SK-MEL-5 (cell line): ENCODE data around the gene SNTG2. TPM values are rescaled to one million over a fixed set of nuclear protein-coding genes. Genes with fewer than 3 reads are reported as not detected.
"Not testable (repeated sequence)": the region's sequence is repeated elsewhere in the genome, so short reads cannot be mapped to it uniquely, and the experiment has no call there.

Experiments used
- DNase-seq: peaks from one replicate; pipeline ENCODE4 v3.0.0-alpha.2; 2016; ENCODE audit warnings: low read depth, low spot score
- in situ Hi-C: cut with HindIII; loops from 2 replicates; pipeline ENCODE4 v1.10.0; 2016; ENCODE audit warnings: low sequenced_read_pairs, high pct_unique_total_duplicates, low pct_unique_long_range_greater_than_20kb
- polyA plus RNA-seq, 2 experiments: library from polyadenylated mRNA; depleted of rRNA; stranded (reverse); fragments of >200 nt; gene quantifications; 2 replicates each; pipeline ENCODE4 v1.2.3, GENCODE V29; 2015
- total RNA-seq: library from RNA; depleted of rRNA; stranded (reverse); fragments of >200 nt; shearing (Covaris generic); gene quantifications from 2 replicates; pipeline ENCODE4 v1.2.3, GENCODE V29; 2014; rRNA removed

The SNTG2 gene
- total RNA-seq = not detected in 2 replicates
- not detected in 2 replicates for polyA plus RNA-seq (2015; cell fraction: cytosol; rRNA removed)
- polyA plus RNA-seq (2015; cell fraction: nucleus; rRNA removed) = not detected in 2 replicates

DNA sequence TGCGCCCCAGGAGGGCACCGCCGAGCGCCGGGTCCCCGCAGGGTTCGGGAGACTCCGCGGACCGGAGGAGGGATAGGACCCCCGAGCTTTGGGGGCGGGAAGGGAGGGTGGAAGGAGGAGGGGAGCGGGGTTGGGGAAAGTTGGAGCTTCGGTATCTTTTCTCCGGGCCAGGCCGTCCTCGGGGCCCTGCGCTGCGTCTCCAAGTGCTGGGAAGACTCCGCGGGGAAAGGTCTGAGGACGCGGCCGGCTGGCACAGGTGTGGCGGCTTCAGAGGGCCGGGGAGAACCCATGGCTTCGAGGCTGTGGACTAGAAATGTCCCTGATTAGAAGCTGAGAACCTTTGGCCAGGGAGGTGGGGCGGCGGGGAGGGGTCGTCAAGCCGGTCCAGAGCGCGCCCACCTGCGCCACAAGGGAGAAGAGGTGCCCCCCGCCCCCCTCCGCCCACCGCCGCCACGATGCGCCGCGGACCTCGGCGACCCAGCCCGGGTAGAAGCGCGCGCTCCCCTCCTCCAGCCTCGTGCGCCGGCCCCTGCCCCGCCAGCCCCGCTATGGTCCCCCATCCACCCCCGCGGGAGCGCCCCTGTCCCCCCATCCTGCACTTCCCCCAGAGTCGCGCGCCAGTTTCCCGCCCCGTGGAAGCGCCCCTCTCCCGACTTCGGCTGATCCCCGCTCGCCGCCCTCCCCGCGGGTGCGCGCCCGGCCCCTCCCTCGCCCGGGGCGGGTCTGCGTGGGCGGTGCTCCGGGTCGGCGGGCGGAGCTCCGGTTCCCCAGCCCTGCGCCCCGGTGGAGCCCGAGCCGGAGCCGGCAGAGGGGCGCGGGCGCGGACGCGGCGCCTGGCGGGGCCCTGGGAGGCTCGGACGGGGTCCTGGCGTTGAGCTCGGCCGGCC is at the start of gene SNTG2:
TSS of gene SNTG2 (plus strand) at position 770 of the 887 bp plus-strand sequence. CDS start 148 bp downstream, outside the sequence.
- in situ Hi-C loops = no loop called here
- DNase-seq = no peak

DNA sequence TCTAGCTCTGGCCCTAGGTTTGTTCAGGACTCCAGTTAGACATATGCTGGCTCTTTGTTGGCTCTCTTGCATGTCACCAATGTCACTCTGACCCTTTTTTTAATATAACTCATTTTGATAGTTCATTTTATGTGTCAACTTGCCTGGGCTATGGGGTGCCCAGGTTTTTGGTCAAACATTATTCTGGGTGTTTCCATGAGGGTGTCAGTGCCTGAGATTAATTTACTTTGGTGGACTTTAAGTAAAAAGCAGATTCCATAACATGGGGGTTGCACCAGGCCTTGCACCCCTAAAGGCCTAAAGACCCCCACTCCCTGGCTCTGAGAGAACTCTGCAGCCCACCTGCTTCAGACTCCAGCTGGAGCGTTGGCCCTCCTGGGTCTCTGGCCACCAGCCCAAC is 48.1 kb upstream of the SNTG2 start:
- no peak for DNase-seq
- in situ Hi-C loops = no loop called here

DNA sequence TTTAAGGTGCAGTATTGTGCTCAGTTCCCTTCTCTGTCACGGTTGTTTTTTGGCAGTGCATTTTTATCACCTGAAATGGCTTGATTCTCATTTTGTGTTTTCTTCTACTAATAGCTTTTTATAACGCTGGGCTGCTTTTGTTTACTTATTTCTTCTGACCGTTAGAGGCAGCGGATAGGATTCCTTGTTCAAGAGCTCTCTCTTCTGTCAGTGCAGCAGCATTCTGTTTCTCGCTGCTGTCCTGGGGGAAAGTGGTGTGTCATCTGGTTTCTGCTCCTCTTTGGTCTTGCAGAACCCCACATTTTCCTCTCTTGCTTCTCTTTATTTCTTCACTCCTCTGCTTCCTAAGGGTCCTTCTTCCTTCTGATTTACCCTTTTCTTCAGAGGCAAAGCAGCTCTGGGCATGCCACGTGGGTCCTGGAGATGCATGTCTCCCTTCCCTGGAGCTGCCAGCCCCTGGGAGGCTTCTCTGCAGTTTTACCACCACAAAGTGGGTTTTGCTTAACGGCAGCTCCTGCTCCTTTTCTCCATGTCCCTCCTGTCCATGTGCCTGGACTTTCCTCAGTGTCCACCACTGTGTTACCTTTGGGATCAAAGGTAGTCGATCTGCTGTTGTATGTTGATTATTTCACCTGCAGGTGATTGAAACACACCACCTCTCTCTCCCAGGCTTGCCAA is 47.3 kb upstream of the SNTG2 start:
- in situ Hi-C loops = no loop called here
- no peak for DNase-seq

DNA sequence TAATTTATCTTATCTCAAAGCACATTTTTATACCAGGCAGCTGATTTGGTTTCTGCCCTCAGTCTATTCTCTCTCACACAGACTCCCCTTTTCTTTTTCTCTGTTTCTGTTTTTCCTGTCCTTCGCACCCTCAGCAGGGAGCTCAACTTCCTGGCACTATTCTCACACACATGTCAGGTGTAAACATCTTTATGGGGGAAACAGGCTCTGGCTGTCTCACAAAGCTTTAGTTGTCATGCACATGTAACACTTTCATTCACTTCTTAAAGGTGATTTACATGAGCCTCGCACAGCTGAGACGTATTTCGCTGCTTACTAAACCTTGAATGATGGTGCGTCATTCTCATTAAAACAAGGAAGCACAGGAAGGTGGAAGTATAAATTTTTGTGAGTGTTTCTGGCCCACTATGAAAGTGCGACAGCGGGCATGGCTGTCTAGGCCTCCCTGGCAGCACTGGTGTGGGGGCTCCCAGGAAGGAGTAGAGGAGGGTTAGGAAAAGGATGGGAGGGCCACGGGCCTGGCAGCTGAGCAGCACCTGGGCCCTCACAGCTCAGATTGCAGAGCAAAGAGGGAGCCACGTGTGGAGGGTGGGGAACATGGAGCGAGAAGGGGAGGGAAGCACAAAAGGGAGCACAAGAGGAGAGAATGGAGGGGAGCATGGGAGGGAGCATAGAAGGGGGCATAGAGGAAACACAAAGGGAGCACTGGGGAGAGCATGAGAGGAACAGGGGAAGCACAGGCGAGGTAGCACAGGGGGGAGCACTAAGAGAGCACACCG is 46.2 kb upstream of the SNTG2 start:
- DNase-seq = no peak
- in situ Hi-C loops = no loop called here

DNA sequence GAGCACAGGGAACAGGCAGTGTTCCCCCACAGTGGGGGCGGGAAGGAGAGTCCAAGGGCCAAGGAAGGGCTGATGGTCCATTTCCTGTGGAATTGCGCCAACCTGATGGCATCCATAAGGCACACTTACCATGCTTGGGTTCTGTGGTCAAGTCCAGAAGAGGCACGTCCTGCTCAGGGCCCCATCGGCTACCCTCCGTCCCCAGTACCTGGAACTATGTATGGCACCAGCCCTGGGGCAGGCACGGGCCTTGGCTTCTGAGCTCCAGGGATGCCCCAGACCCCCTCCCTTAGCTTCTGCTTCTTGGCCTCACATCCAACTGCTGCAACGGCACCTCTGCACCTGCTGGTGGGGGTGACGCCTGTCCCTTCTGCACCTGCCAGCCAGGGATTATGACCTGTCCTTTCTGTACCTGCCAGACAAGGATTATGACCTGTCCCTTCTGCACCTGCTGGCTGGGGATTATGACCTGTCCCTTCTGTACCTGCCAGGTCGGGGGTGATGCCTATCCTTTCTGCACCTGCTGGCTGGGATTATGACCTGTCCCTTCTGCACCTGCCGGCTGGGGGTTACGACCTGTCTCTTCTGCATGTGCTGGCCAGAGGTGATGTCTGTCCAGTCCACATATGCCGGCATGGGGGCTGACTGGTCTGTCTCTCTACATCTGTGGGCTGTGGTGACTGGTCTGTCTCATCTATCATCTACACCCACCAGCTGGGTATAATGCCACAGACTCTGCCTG is 45.4 kb upstream of the SNTG2 start:
- no peak for DNase-seq
- in situ Hi-C loops = no loop called here

GRCh38 chr2:905833-906140 is 44.9 kb upstream of the SNTG2 start:
- no peak for DNase-seq
- in situ Hi-C loops = no loop called here

DNA sequence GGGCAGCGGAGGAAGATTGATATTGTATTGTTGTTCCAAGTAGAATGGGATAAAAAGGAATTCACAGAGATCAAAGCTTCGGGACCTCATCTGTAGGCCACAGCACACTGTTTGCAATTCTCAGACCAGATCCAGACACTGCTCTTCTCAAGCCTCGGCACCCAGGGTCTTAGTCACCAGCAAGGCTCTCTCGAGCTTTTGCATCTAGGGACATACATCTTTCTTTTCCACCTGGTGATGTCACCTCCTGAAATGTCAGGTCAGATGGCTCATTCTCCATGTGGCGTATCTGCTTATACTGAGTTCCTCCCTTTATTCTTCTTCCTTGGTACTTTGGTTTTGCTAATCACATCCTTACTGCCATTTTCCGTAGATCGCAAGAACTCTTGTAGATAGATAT is 42.9 kb upstream of the SNTG2 start:
- DNase-seq = no peak
- in situ Hi-C loops = no loop called here

DNA sequence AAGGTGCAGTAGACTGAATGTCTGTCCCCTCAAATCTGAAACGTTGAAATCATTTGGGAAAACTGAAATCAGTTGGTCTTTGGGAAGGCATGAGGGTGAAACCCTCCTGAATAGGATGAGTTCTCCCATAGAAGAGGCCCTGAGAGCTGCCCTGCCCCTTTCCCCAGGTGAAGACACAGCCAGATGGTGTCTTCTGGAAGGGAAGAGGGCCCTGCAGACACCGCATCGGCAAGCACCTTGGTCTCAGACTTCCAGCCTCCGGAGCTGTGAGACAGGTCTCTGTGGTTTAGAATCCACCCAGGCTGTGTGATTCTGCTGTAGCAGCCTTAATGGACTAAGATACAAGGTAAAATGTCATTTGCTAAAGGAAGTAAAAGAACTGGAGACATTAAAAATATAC is 42.1 kb upstream of the SNTG2 start:
- in situ Hi-C loops = no loop called here
- no peak for DNase-seq

- in situ Hi-C loops, DNase-seq: not testable (repeated sequence)
Observed at GRCh38 chr2:909764-910379, 40.8 kb upstream of the SNTG2 start.

GRCh38 chr2:910698-911097 is 40.0 kb upstream of the SNTG2 start:
- in situ Hi-C loops = no loop called here
- no peak for DNase-seq

GRCh38 chr2:915979-916378 is 34.7 kb upstream of the SNTG2 start:
- no peak for DNase-seq
- in situ Hi-C loops = no loop called here

DNA sequence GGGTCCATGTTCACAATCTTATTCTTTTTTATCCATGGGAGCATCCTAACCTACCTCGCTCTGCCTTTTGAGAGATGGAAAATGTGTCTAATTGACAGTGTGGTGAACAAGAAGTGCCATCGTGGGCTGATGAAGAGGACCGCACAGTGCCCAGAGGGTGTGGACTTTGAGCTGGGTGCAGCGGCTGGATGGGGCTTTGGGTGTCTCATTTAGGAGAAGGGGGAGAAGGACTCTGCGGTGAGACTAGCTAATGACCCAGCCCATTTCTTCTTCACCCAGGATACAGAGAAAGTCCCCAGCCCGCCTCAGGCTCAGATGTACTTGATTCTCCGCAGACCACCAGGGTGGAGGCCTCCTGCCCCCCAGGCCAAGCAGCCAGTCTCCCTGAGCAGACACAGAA is 33.7 kb upstream of the SNTG2 start:
- DNase-seq = no peak
- in situ Hi-C loops = no loop called here

GRCh38 chr2:919672-920071 is 31.0 kb upstream of the SNTG2 start:
- in situ Hi-C loops = no loop called here
- no peak for DNase-seq

DNA sequence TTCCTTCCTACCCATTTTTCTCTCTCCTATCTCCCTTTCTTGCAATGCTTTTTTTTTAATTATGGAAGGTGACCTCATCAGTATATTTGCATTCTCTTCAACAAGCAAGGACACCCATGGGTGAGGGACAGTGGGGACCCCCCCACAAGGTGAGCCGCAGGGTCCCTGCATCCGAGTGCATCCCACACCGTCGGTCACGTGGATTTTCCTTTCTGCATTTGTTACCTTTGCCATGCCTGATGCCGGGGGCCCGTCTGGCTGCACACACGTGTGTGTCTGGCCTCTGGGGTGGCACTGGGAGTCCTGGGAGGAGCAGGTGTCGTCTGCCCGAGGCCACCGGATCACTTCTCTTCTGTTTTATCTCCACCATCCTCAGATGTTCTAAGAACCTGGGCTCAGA is 30.1 kb upstream of the SNTG2 start:
- in situ Hi-C loops = no loop called here

DNA sequence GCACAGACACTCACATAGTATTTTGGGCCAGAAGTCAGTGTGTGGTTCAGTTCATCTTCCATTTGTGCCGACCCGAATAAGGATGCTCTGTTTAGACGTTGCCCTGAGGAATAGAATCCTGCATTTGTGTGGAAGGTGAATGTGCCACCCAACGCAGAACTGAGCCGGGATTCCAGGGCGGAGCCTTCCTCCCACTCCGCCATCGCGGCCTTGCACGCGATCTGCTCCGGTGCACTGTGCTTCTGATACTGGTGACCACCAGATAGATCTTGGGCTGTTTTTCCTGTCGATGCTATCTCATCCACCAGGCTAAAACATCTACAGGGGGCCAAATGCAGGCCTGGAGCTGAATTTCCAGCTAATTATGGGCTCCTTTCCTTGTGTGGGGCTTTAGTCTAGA is 29.6 kb upstream of the SNTG2 start:
- DNase-seq = no peak
- in situ Hi-C loops = no loop called here

More for the DNA sequence above, 30.1 kb upstream of the SNTG2 start:
- no peak for DNase-seq

DNA sequence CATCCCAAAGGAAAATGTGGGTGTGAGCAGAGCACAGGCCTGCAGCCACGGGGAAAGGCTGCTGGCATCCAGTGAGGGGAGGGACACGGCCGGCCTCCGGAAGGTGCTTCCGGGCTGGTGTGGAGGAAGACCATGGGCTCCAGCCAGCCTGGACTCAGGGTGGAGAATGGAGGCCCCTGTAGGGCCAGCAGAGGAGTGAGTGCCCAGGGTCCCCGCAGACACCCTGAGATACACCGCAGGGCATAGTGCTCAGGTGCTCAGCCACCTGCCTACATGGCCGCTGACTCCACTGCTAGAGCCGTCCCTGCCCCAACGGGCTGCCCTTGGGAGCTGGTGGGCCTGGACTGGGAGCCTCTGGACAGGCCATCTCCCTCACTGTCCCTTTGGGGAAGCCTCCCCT is 28.5 kb upstream of the SNTG2 start:
- in situ Hi-C loops = no loop called here
- no peak for DNase-seq
